Upper lobe of right lung (tissue), 1 donor: Measurements from ENCODE around the gene TTC39C. TPM values are rescaled to one million over a fixed set of nuclear protein-coding genes. Genes with fewer than 3 reads are reported as not detected.
"Not testable (repeated sequence)": the region's sequence is repeated elsewhere in the genome, so short reads cannot be mapped to it uniquely, and the experiment has no call there.

Source experiments
- ATAC-seq: fragments of 200-7000 bp; cut with Tn5 transposase; one replicate; pipeline ENCODE4 v1.9.1; 2020; ENCODE audit warnings: mild to moderate bottlenecking, moderate library complexity
- DNase-seq: peaks from one replicate; pipeline ENCODE4 v3.0.0-alpha.2; 2020
- H3K27ac ChIP-seq: fragments of 200-600 bp; one replicate; pipeline ENCODE4 v1.8.0; 2022
- H3K27me3 ChIP-seq: fragments of 200-600 bp; one replicate; pipeline ENCODE4 v1.8.0; 2022; ENCODE audit warnings: mild to moderate bottlenecking
- H3K36me3 ChIP-seq: fragments of 200-600 bp; one replicate; pipeline ENCODE4 v1.8.0; 2022
- H3K4me1 ChIP-seq: fragments of 200-600 bp; one replicate; pipeline ENCODE4 v1.8.0; 2022
- H3K4me3 ChIP-seq: fragments of 200-600 bp; one replicate; pipeline ENCODE4 v1.8.0; 2022; ENCODE audit warnings: mild to moderate bottlenecking
- H3K9me3 ChIP-seq: fragments of 200-600 bp; one replicate; pipeline ENCODE4 v1.8.0; 2022
- CTCF ChIP-seq: fragments of 200-600 bp; IDR thresholded peaks from one replicate; pipeline ENCODE4 v1.8.0; 2022; ENCODE audit warnings: antibody characterized with exemption
- intact Hi-C: fragments of 100-400 bp; cut with DNase I; formaldehyde crosslinking; loops from one replicate; pipeline ENCODE4 v1.11.0; 2022
- total RNA-seq: library from RNA; stranded (reverse); fragmentation: NEBNext Ultra II Directional; extraction: Animal tissue kit (Norgen Biotek cat#: 25700); gene quantifications from one replicate; pipeline ENCODE4 v1.2.1, GENCODE V29; 2021
- donor health status: DM: no; HTN: yes; CAD: no; lungs with severe emphysema.

The TTC39C gene
- total RNA-seq, 1 donor from 2014 or later = 14.8 TPM

GRCh38 chr18:24071029-24071428 lies 56.5 kb downstream of the TTC39C start:
- Histone ChIP-seq H3K4me1 (peaks cover 5% of the 10 kb centered on the region), H3K9me3 (no peaks in the 10 kb centered on the region), H3K4me3 (no peak overlapping the region), H3K27ac (no peak overlapping the region), H3K27me3 (no peaks in the 10 kb centered on the region), H3K36me3 (no peaks in the 10 kb centered on the region)
- DNase-seq = no peak
- TF ChIP-seq CTCF = no peak
- no peak for ATAC-seq
- intact Hi-C loops = no loop called here

- Histone ChIP-seq H3K4me1 (peaks cover 7% of the 10 kb centered on the region), H3K36me3 (no peaks in the 10 kb centered on the region), H3K27ac (no peak overlapping the region), H3K27me3 (no peaks in the 10 kb centered on the region), H3K9me3 (no peaks in the 10 kb centered on the region), H3K4me3 (no peak overlapping the region)
- no peak for ATAC-seq
- intact Hi-C loops = no loop called here
- TF ChIP-seq CTCF = no peak
- no peak for DNase-seq
Observed at GRCh38 chr18:24071779-24072178, 57.2 kb downstream of the TTC39C start.

DNA sequence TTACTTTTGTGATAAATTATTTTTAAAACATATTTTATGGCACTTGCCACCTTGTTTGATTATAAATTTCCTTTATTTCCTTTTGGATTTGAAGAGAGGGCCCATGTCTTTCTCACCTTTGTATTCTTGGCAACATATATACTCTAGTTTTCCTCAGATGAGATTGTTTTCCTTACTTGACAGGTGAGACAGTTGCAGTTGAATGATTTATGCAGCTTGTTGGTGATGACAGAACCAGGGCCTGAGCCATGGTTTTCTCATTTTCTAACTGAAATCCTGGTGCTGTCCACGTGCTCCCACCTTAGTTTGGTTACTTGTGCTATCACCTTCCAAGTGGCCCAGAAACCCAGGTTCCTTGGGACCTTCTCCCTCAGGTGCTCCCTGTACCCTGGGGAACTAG lies 58.2 kb downstream of the TTC39C start:
- Histone ChIP-seq H3K27ac (no peak overlapping the region), H3K4me3 (no peak overlapping the region), H3K4me1 (peaks cover 7% of the 10 kb centered on the region), H3K9me3 (no peaks in the 10 kb centered on the region), H3K27me3 (no peaks in the 10 kb centered on the region), H3K36me3 (no peaks in the 10 kb centered on the region)
- DNase-seq (no peak), ATAC-seq (no peak)
- no peak for TF ChIP-seq CTCF
- intact Hi-C loops = no loop called here

DNA sequence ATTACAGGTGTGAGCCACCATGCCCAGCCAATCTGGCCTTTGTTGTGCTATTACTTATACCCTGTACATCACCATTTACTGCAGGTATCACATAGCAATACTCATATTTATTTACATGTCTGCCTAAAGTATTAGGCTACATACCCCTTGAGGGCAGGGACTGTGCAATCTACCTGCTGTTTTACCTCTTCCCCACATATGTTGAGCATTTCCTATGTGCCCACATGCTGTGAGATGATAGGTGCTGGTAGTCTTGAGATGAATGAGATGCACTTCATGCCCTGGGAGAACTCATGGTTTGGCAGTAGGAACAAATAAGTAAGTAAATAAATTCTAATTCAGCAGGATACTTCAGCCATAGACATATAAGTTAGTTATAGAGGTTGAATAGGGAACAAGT lies 59.2 kb downstream of the TTC39C start:
- Histone ChIP-seq H3K36me3 (no peaks in the 10 kb centered on the region), H3K27me3 (no peaks in the 10 kb centered on the region), H3K4me3 (no peak overlapping the region), H3K9me3 (no peaks in the 10 kb centered on the region), H3K27ac (no peak overlapping the region), H3K4me1 (peaks cover 7% of the 10 kb centered on the region)
- intact Hi-C loops = no loop called here
- ATAC-seq = no peak
- TF ChIP-seq CTCF = no peak
- no peak for DNase-seq

GRCh38 chr18:24074757-24075156 lies 60.2 kb downstream of the TTC39C start:
- H3K4me3 ChIP-seq, H3K36me3 ChIP-seq, H3K4me1 ChIP-seq, ATAC-seq, H3K27ac ChIP-seq, intact Hi-C loops, H3K27me3 ChIP-seq, DNase-seq, H3K9me3 ChIP-seq: not testable (repeated sequence)

GRCh38 chr18:24075767-24076597 lies 61.4 kb downstream of the TTC39C start:
- Histone ChIP-seq H3K36me3 (no peaks in the 10 kb centered on the region), H3K9me3 (no peaks in the 10 kb centered on the region), H3K27me3 (no peaks in the 10 kb centered on the region), H3K27ac (no peak overlapping the region), H3K4me3 (no peak overlapping the region), H3K4me1 (peaks cover 7% of the 10 kb centered on the region)
- peak; percentile 76 for DNase-seq
- peak; percentile 98 for ATAC-seq
- intact Hi-C loops = no loop called here
- peak; percentile 47 for TF ChIP-seq CTCF
